Esophagus squamous epithelium (tissue), 4 donors: ENCODE results near the gene SMG7.

ENCODE experiments used
- CTCF ChIP-seq, 6 experiments: fragments of 450-650 bp in 4 of 6; fragments of 200-600 bp in 2 of 6; sonication (generic) in 2 of 6; IDR thresholded peaks; one replicate each; pipeline ENCODE4 v1.5.1; 2016 to 2019; ENCODE audit warnings: antibody characterized with exemption in 6 of 6, mild to moderate bottlenecking in 4 of 6, moderate library complexity in 4 of 6
- POLR2A ChIP-seq, 4 donors: fragments of 450-650 bp; IDR thresholded peaks; one replicate each; pipeline ENCODE4 v1.6.1; 2017; ENCODE audit warnings: antibody characterized with exemption in 4 of 4, mild to moderate bottlenecking in 4 of 4, moderate library complexity in 3 of 4

GRCh38 chr1:183586926-183587325 is 114.6 kb downstream of the SMG7 start:
- TF ChIP-seq CTCF (IDR thresholded peaks at IDR 0.05) (no peak), POLR2A (IDR thresholded peaks at IDR 0.05) (no peak)
